Embryonic facial prominence (tissue), 1 donor: ENCODE measurements around the gene CTSZ.
A peak's percentile ranks its signal among the peaks of the same experiment; 100 is the strongest.
"Not testable (repeated sequence)": the region's sequence is repeated elsewhere in the genome, so short reads cannot be mapped to it uniquely, and the experiment has no call there.

Source experiments
- DNase-seq: peaks from one replicate; pipeline ENCODE4 v3.0.0-alpha.2; 2016; ENCODE audit errors: extremely low spot score

CTSZ gene

GRCh38 chr20:59006864-59007664 lies at the start of gene CTSZ:
Gene CTSZ, minus strand, starts transcription at chr20:59007254. Its CDS starts 126 bp downstream, at chr20:59007128.
- no peak for DNase-seq

- DNase-seq = no peak
Observed at GRCh38 chr20:59055302-59055701, 48.2 kb upstream of the CTSZ start.

GRCh38 chr20:59051666-59052185 lies 44.7 kb upstream of the CTSZ start:
- DNase-seq = no peak

GRCh38 chr20:59050437-59050836 lies 43.4 kb upstream of the CTSZ start:
- no peak for DNase-seq

- no peak for DNase-seq
Observed at GRCh38 chr20:59048681-59049030, 41.6 kb upstream of the CTSZ start.

GRCh38 chr20:59047938-59048680 lies 41.1 kb upstream of the CTSZ start:
- no peak for DNase-seq

- DNase-seq = no peak
Observed at GRCh38 chr20:59046862-59047261, 39.8 kb upstream of the CTSZ start.

- DNase-seq = no peak
Observed at GRCh38 chr20:59044796-59045195, 37.7 kb upstream of the CTSZ start.

- DNase-seq = no peak
Observed at GRCh38 chr20:59044295-59044694, 37.2 kb upstream of the CTSZ start.

- no peak for DNase-seq
Observed at GRCh38 chr20:59043698-59044097, 36.6 kb upstream of the CTSZ start.

- peak; percentile 59 for DNase-seq
Observed at GRCh38 chr20:59042796-59043631, 36.0 kb upstream of the CTSZ start.

GRCh38 chr20:59042151-59042795 lies 35.2 kb upstream of the CTSZ start, which contains the start of gene PRELID3B:
Gene PRELID3B, minus strand, starts transcription at chr20:59042786. Its CDS starts 56 bp downstream, at chr20:59042730.
- DNase-seq = no peak

GRCh38 chr20:59041487-59041886 lies 34.4 kb upstream of the CTSZ start:
- not testable (repeated sequence) for DNase-seq

GRCh38 chr20:59040667-59041066 lies 33.6 kb upstream of the CTSZ start:
- no peak for DNase-seq

GRCh38 chr20:59039233-59039632 lies 32.2 kb upstream of the CTSZ start:
- no peak for DNase-seq

GRCh38 chr20:59037386-59037785 lies 30.3 kb upstream of the CTSZ start:
- no peak for DNase-seq

GRCh38 chr20:59035381-59035780 lies 28.3 kb upstream of the CTSZ start:
- no peak for DNase-seq

- no peak for DNase-seq
Observed at GRCh38 chr20:59033616-59034165, 26.6 kb upstream of the CTSZ start.

- DNase-seq = no peak
Observed at GRCh38 chr20:59033093-59033492, 26.0 kb upstream of the CTSZ start.

- DNase-seq = peak; percentile 38
Observed at GRCh38 chr20:59032713-59033059, 25.6 kb upstream of the CTSZ start.

GRCh38 chr20:59032023-59032712 lies 25.1 kb upstream of the CTSZ start, which contains the start of gene ATP5F1E:
Gene ATP5F1E, minus strand, starts transcription at chr20:59032335. Its CDS starts 84 bp downstream, at chr20:59032251.
- DNase-seq = peak; percentile 94
